Measurements from ENCODE around the gene CHI3L1.

- TF ChIP-seq CTCF (IDR thresholded peaks at IDR 0.05): no peak
- no peak for TF ChIP-seq POLR2A (IDR thresholded peaks at IDR 0.05)
Observed at GRCh38 chr1:203139976-203140475, 46.5 kb downstream of the CHI3L1 start.
